H9 (cell line): ENCODE data around the gene PRELID2. TPM values are rescaled to one million over a fixed set of nuclear protein-coding genes. Genes with fewer than 3 reads are reported as not detected.

ENCODE experiments used
- DNase-seq: peaks from one replicate; pipeline ENCODE4 v3.0.0-alpha.2; 2017
- H2AFZ ChIP-seq: one replicate; pipeline ENCODE4 v1.6.1; 2013; ENCODE audit warnings: mild to moderate bottlenecking, low read length, control low read depth, moderate library complexity
- H2AK5ac ChIP-seq: 2 replicates; pipeline ENCODE4 v1.6.1; 2013; ENCODE audit warnings: low read length, control low read depth, mixed read lengths; ENCODE audit not compliant: insufficient read length
- H2BK120ac ChIP-seq: one replicate; pipeline ENCODE4 v1.6.1; 2013; ENCODE audit warnings: low read depth, mild to moderate bottlenecking, low read length, control low read depth, inconsistent platforms; ENCODE audit not compliant: poor library complexity, severe bottlenecking
- H2BK12ac ChIP-seq: 2 replicates; pipeline ENCODE4 v1.6.1; 2013; ENCODE audit warnings: low read length, control low read depth, mixed read lengths, low read depth; ENCODE audit not compliant: insufficient read length
- H2BK15ac ChIP-seq: 2 replicates; pipeline ENCODE4 v1.6.1; 2013; ENCODE audit warnings: low read depth, low read length, control low read depth
- H2BK20ac ChIP-seq: one replicate; pipeline ENCODE4 v1.6.1; 2013; ENCODE audit warnings: low read depth, mild to moderate bottlenecking, low read length, control low read depth, inconsistent platforms; ENCODE audit not compliant: poor library complexity, severe bottlenecking
- H2BK5ac ChIP-seq: 2 replicates; pipeline ENCODE4 v1.6.1; 2013; ENCODE audit warnings: low read length, control low read depth, mixed read lengths; ENCODE audit not compliant: insufficient read length
- H3K14ac ChIP-seq: 2 replicates; pipeline ENCODE4 v1.6.1; 2013; ENCODE audit warnings: low read length, control low read depth; ENCODE audit not compliant: insufficient read depth
- H3K18ac ChIP-seq: 2 replicates; pipeline ENCODE4 v1.6.1; 2013; ENCODE audit warnings: low read depth, mild to moderate bottlenecking, mixed read lengths, low read length, control low read depth; ENCODE audit not compliant: insufficient read length
- H3K23ac ChIP-seq: 2 replicates; pipeline ENCODE4 v1.6.1; 2013; ENCODE audit warnings: low read length, control low read depth, mixed read lengths, low read depth; ENCODE audit not compliant: insufficient read length
- H3K23me2 ChIP-seq: 2 replicates; pipeline ENCODE4 v1.6.1; 2013; ENCODE audit warnings: low read depth, mild to moderate bottlenecking, mixed read lengths, low read length, control low read depth; ENCODE audit not compliant: insufficient read length, poor library complexity, severe bottlenecking
- H3K27ac ChIP-seq: 2 replicates; pipeline ENCODE4 v1.5.1; 2013; ENCODE audit warnings: low read length, control low read depth, mixed read lengths, low read depth; ENCODE audit not compliant: insufficient read length
- H3K27me3 ChIP-seq: 2 replicates; pipeline ENCODE4 v1.6.1; 2013; ENCODE audit warnings: low read length, control low read depth, inconsistent platforms; ENCODE audit not compliant: insufficient read depth
- H3K4ac ChIP-seq: 2 replicates; pipeline ENCODE4 v1.6.1; 2013; ENCODE audit warnings: low read depth, mild to moderate bottlenecking, control low read depth, inconsistent platforms, low read length, moderate library complexity
- H3K4me1 ChIP-seq: 2 replicates; pipeline ENCODE4 v1.6.1; 2013; ENCODE audit warnings: low read length, control low read depth, inconsistent platforms; ENCODE audit not compliant: insufficient read depth
- H3K4me2 ChIP-seq: 2 replicates; pipeline ENCODE4 v1.6.1; 2013; ENCODE audit warnings: low read length, control low read depth, mixed read lengths; ENCODE audit not compliant: insufficient read length, insufficient read depth
- H3K56ac ChIP-seq: 2 replicates; pipeline ENCODE4 v1.6.1; 2013; ENCODE audit warnings: low read depth, mild to moderate bottlenecking, mixed read lengths, low read length, control low read depth; ENCODE audit not compliant: insufficient read length
- H3K79me1 ChIP-seq: 2 replicates; pipeline ENCODE4 v1.6.1; 2013; ENCODE audit warnings: low read depth, mild to moderate bottlenecking, moderate library complexity, low read length, control low read depth, inconsistent platforms; ENCODE audit not compliant: insufficient read depth, poor library complexity, severe bottlenecking
- H3K79me2 ChIP-seq: 2 replicates; pipeline ENCODE4 v1.6.1; 2013; ENCODE audit warnings: low read length, control low read depth, inconsistent platforms; ENCODE audit not compliant: insufficient read depth
- H3K9ac ChIP-seq: 2 replicates; pipeline ENCODE4 v1.6.1; 2013; ENCODE audit warnings: low read length, control low read depth, mixed read lengths; ENCODE audit not compliant: insufficient read length; ENCODE audit errors: extremely low read depth
- H3K9me3 ChIP-seq: one replicate; pipeline ENCODE4 v1.6.1; 2013; ENCODE audit warnings: low read depth, low read length, inconsistent platforms; ENCODE audit not compliant: control insufficient read depth
- H3T11ph ChIP-seq: one replicate; pipeline ENCODE4 v1.6.1; 2013; ENCODE audit warnings: mild to moderate bottlenecking, low read length, control low read depth, inconsistent platforms
- H4K20me1 ChIP-seq: one replicate; pipeline ENCODE4 v1.6.1; 2013; ENCODE audit not compliant: control insufficient read depth, insufficient read length, insufficient read depth
- H4K5ac ChIP-seq: 2 replicates; pipeline ENCODE4 v1.6.1; 2013; ENCODE audit warnings: low read depth, mild to moderate bottlenecking, mixed read lengths, low read length, control low read depth; ENCODE audit not compliant: insufficient read length
- H4K8ac ChIP-seq: replicated peaks from 2 replicates; pipeline ENCODE4 v1.6.1; 2013; ENCODE audit warnings: low read length, control low read depth, mixed read lengths, low read depth; ENCODE audit not compliant: insufficient read length
- H4K91ac ChIP-seq: 2 replicates; pipeline ENCODE4 v1.6.1; 2013; ENCODE audit warnings: low read depth, mild to moderate bottlenecking, moderate library complexity, mixed read lengths, low read length, control low read depth; ENCODE audit not compliant: insufficient read length
- H3K27ac Mint-ChIP-seq, 3 experiments: 2 replicates in 2 of 3; 3 replicates in 1 of 3; pipeline ENCODE4 v1.8.0; 2020 to 2021; ENCODE audit warnings: mixed read lengths in 3 of 3, mild to moderate bottlenecking in 1 of 3, moderate library complexity in 1 of 3
- H3K27me3 Mint-ChIP-seq: 2 replicates; pipeline ENCODE4 v1.8.0; 2021; ENCODE audit warnings: low read depth, mild to moderate bottlenecking, moderate library complexity, mixed read lengths
- H3K36me3 Mint-ChIP-seq, 3 experiments: 2 replicates in 2 of 3; 3 replicates in 1 of 3; pipeline ENCODE4 v1.8.0; 2020 to 2021; ENCODE audit warnings: low read depth in 3 of 3, mixed read lengths in 3 of 3; ENCODE audit not compliant: insufficient read depth in 1 of 3
- H3K4me1 Mint-ChIP-seq, 2 experiments: 2 replicates each; pipeline ENCODE4 v1.8.0; 2020; ENCODE audit warnings: mixed read lengths in 2 of 2
- H3K4me3 Mint-ChIP-seq, 2 experiments: 2 replicates in 1 of 2; 3 replicates in 1 of 2; pipeline ENCODE4 v1.8.0; 2020 to 2021; ENCODE audit warnings: mild to moderate bottlenecking in 2 of 2, mixed read lengths in 2 of 2, moderate library complexity in 1 of 2
- H3K9me3 Mint-ChIP-seq, 2 experiments: 2 replicates in 1 of 2; 3 replicates in 1 of 2; pipeline ENCODE4 v1.8.0; 2020; ENCODE audit warnings: mild to moderate bottlenecking in 2 of 2, mixed read lengths in 2 of 2, moderate library complexity in 1 of 2
- CTCF ChIP-seq: fragments of 200-600 bp; sonication (generic); conservative IDR thresholded peaks from 3 replicates; pipeline ENCODE4 v1.8.0; 2021; ENCODE audit warnings: antibody characterized with exemption, mild to moderate bottlenecking
- WGBS: extraction: QIAGEN DNeasy Blood & Tissue Kit; methylation state at CpG from one replicate; pipeline ENCODE4 v1.1.7; 2013; ENCODE audit warnings: missing lambda C conversion rate, low lambda C conversion rate, mixed read lengths; ENCODE audit not compliant: insufficient read length; ENCODE audit errors: extremely low coverage; 5-methylcytosine and 5-hydroxymethylcytosine counted together
- total RNA-seq: library from RNA; stranded (reverse); gene quantifications from 2 replicates; pipeline ENCODE4 v1.2.1, GENCODE V29; 2021

The PRELID2 gene
- total RNA-seq, 1 experiment from 2014 or later, result 13.2 TPM

- no peak for DNase-seq
- H3K56ac ChIP-seq, result no peak overlapping the region
- H2AFZ ChIP-seq, result no peak overlapping the region
- H4K20me1 ChIP-seq, result no peaks in the 10 kb centered on the region
- H2AK5ac ChIP-seq, result no peak overlapping the region
- no peak overlapping the region for H3K4me3 Mint-ChIP-seq
- H3K14ac ChIP-seq, result no peak overlapping the region
- no peak overlapping the region for H4K91ac ChIP-seq
- H4K5ac ChIP-seq, result no peak overlapping the region
- no peak overlapping the region for H3K27ac Mint-ChIP-seq
- H2BK120ac ChIP-seq, result no peak overlapping the region
- no peak overlapping the region for H3K4ac ChIP-seq
- H2BK15ac ChIP-seq, result no peak overlapping the region
- no peaks in the 10 kb centered on the region for H3K36me3 Mint-ChIP-seq
- H4K8ac ChIP-seq, result no peak overlapping the region
- no peaks in the 10 kb centered on the region for H3K23me2 ChIP-seq
- H3K9me3 Mint-ChIP-seq, result no peaks in the 10 kb centered on the region
- no peaks in the 10 kb centered on the region for H3K9me3 ChIP-seq
- no peak overlapping the region for H2BK5ac ChIP-seq
- H3K27ac ChIP-seq, result no peak overlapping the region
- H3K9ac ChIP-seq, result no peak overlapping the region
- H3K23ac ChIP-seq, result no peak overlapping the region
- no peaks in the 10 kb centered on the region for H3K27me3 ChIP-seq
- no peak overlapping the region for H2BK20ac ChIP-seq
- H3K79me1 ChIP-seq, result no peaks in the 10 kb centered on the region
- no peak overlapping the region for H2BK12ac ChIP-seq
- no peaks in the 10 kb centered on the region for H3K27me3 Mint-ChIP-seq
- H3K18ac ChIP-seq, result no peak overlapping the region
- H3K4me1 ChIP-seq, result no peaks in the 10 kb centered on the region; the same call in 1 of the 2 replicates
- WGBS, result no CpG with 5 or more reads among the region's 2 CpGs
- TF ChIP-seq CTCF, result no peak
- no peak overlapping the region for H3K4me2 ChIP-seq
- H3T11ph ChIP-seq, result no peak overlapping the region
- no peaks in the 10 kb centered on the region for H3K79me2 ChIP-seq
- H3K4me1 Mint-ChIP-seq, result peaks cover 2 to 13% of the 10 kb centered on the region in 2 experiments; a peak in 2 of 4 replicates
These were observed 38.8 kb downstream of the PRELID2 start for GRCh38 chr5:145796318-145796717.
